GM19193 (cell line): ENCODE data around the gene CNMD.

Experiments
- POLR2A ChIP-seq: IDR thresholded peaks from 4 replicates; pipeline ENCODE4 v1.6.1; 2011; ENCODE audit not compliant: insufficient read depth, insufficient read length; ENCODE audit errors: extremely low read depth

The CNMD gene

GRCh38 chr13:52758114-52758513 lies 18.5 kb upstream of the CNMD start:
- TF ChIP-seq POLR2A = no peak

- no peak for TF ChIP-seq POLR2A
Observed at GRCh38 chr13:52751196-52751595, 11.6 kb upstream of the CNMD start.

- no peak for TF ChIP-seq POLR2A
Observed at GRCh38 chr13:52750713-52751112, 11.1 kb upstream of the CNMD start.

- no peak for TF ChIP-seq POLR2A
Observed at GRCh38 chr13:52749419-52749818, 9.8 kb upstream of the CNMD start.

- no peak for TF ChIP-seq POLR2A
Observed at GRCh38 chr13:52746141-52746540, 6.5 kb upstream of the CNMD start.

GRCh38 chr13:52744842-52745375 lies 5.3 kb upstream of the CNMD start:
- no peak for TF ChIP-seq POLR2A

- no peak for TF ChIP-seq POLR2A
Observed at GRCh38 chr13:52743988-52744387, 4.4 kb upstream of the CNMD start.

- no peak for TF ChIP-seq POLR2A
Observed at GRCh38 chr13:52743569-52743968, 3.9 kb upstream of the CNMD start.

- TF ChIP-seq POLR2A = no peak
Observed at GRCh38 chr13:52738719-52739467, 727 bp downstream of the CNMD start.

- TF ChIP-seq POLR2A = no peak
Observed at GRCh38 chr13:52737965-52738364, 1.7 kb downstream of the CNMD start.

GRCh38 chr13:52737451-52737850 lies 2.2 kb downstream of the CNMD start:
- no peak for TF ChIP-seq POLR2A

GRCh38 chr13:52736891-52737290 lies 2.7 kb downstream of the CNMD start:
- TF ChIP-seq POLR2A = no peak

- TF ChIP-seq POLR2A = no peak
Observed at GRCh38 chr13:52734075-52734623, 5.5 kb downstream of the CNMD start.

- no peak for TF ChIP-seq POLR2A
Observed at GRCh38 chr13:52726258-52726657, 13.4 kb downstream of the CNMD start.

- no peak for TF ChIP-seq POLR2A
Observed at GRCh38 chr13:52725302-52725701, 14.3 kb downstream of the CNMD start.

- TF ChIP-seq POLR2A = no peak
Observed at GRCh38 chr13:52723181-52723580, 16.4 kb downstream of the CNMD start.

- TF ChIP-seq POLR2A = no peak
Observed at GRCh38 chr13:52713894-52714293, 25.7 kb downstream of the CNMD start.

- no peak for TF ChIP-seq POLR2A
Observed at GRCh38 chr13:52712385-52712784, 27.2 kb downstream of the CNMD start.
